ENCODE measurements around the gene TUBGCP3. TPM values are rescaled to one million over a fixed set of nuclear protein-coding genes. Genes with fewer than 3 reads are reported as not detected.

The TUBGCP3 gene
- total and polyA plus RNA-seq, 5 donors from 2014 or later, result 10.9 to 40.7 (median 15.0) TPM

Other genes starting within 250 kb of the TUBGCP3 start
- gene SPACA7, start 211.8 kb downstream of the TUBGCP3 start, total RNA-seq, result not detected
- not detected for gene SPACA7, start 211.8 kb downstream of the TUBGCP3 start, polyA plus RNA-seq
- gene ATP11A, start 101.9 kb upstream of the TUBGCP3 start, total RNA-seq, result 75.7 TPM
- gene ATP11A, start 101.9 kb upstream of the TUBGCP3 start, polyA plus RNA-seq, result 1 to 10 TPM; 3.8 to 6.6 (median 4.9) TPM

Data from CD4-positive, CD25-positive, alpha-beta regulatory T cell (primary cell).